HG03469 (cell line): ENCODE measurements around the gene DENND2A.
"Not testable (repeated sequence)": the region's sequence is repeated elsewhere in the genome, so short reads cannot be mapped to it uniquely, and the experiment has no call there.

ENCODE experiments used
- ATAC-seq: cut with Tn5 transposase; IDR thresholded peaks from one replicate; pipeline ENCODE4 v1.9.1; 2021; ENCODE audit warnings: mild to moderate bottlenecking, moderate library complexity, moderate number of reproducible peaks; ENCODE audit not compliant: unreplicated experiment

The DENND2A gene

GRCh38 chr7:140646931-140647647 lies 6.5 kb upstream of the DENND2A start:
- peak; percentile 58 for ATAC-seq

- no peak for ATAC-seq
These were observed 4.7 kb upstream of the DENND2A start for GRCh38 chr7:140645166-140645900.

GRCh38 chr7:140644761-140645160 lies 4.1 kb upstream of the DENND2A start:
- ATAC-seq, result not testable (repeated sequence)

GRCh38 chr7:140643416-140643815 lies 2.8 kb upstream of the DENND2A start:
- no peak for ATAC-seq

- no peak for ATAC-seq
These were observed 1.0 kb upstream of the DENND2A start for GRCh38 chr7:140641524-140642195.

GRCh38 chr7:140640060-140640637 lies 464 bp downstream of the DENND2A start:
- ATAC-seq, result no peak

- ATAC-seq, result no peak
These were observed 1.1 kb downstream of the DENND2A start for GRCh38 chr7:140639366-140640053.

GRCh38 chr7:140638173-140638791 lies 2.3 kb downstream of the DENND2A start:
- no peak for ATAC-seq

- ATAC-seq, result no peak
These were observed 3.2 kb downstream of the DENND2A start for GRCh38 chr7:140637400-140637799.

- ATAC-seq, result no peak
These were observed 4.8 kb downstream of the DENND2A start for GRCh38 chr7:140635816-140636215.

GRCh38 chr7:140635345-140635744 lies 5.3 kb downstream of the DENND2A start:
- ATAC-seq, result no peak

GRCh38 chr7:140631602-140632001 lies 9.0 kb downstream of the DENND2A start:
- ATAC-seq, result no peak

GRCh38 chr7:140631021-140631420 lies 9.6 kb downstream of the DENND2A start:
- ATAC-seq, result no peak

- ATAC-seq, result no peak
These were observed 14.4 kb downstream of the DENND2A start for GRCh38 chr7:140625908-140626868.

- ATAC-seq, result not testable (repeated sequence)
These were observed 15.4 kb downstream of the DENND2A start for GRCh38 chr7:140625192-140625558.

- ATAC-seq, result no peak
These were observed 16.0 kb downstream of the DENND2A start for GRCh38 chr7:140624392-140625191.

- ATAC-seq, result no peak
These were observed 16.6 kb downstream of the DENND2A start for GRCh38 chr7:140623980-140624379.

GRCh38 chr7:140621401-140622021 lies 19.1 kb downstream of the DENND2A start:
- ATAC-seq, result no peak
